Activated CD4-positive, alpha-beta T cell treated with anti-CD3 and anti-CD28 coated beads, Interleukin-2, amount 50 U/mL, for 4 hours (primary cell): ENCODE results near the gene ADARB2.
A peak's percentile ranks its signal among the peaks of the same experiment; 100 is the strongest.

ENCODE experiments used
- DNase-seq, 2 experiments: peaks; one replicate each; pipeline ENCODE4 v3.0.0-alpha.2; 2020

The ADARB2 gene

GRCh38 chr10:1376384-1376945 lies 360.9 kb downstream of the ADARB2 start:
- DNase-seq, result no peak

- no peak for DNase-seq
Measured at GRCh38 chr10:1375346-1376170, 361.8 kb downstream of the ADARB2 start.

GRCh38 chr10:1374511-1375345 lies 362.6 kb downstream of the ADARB2 start:
- no peak for DNase-seq

- no peak for DNase-seq
Measured at GRCh38 chr10:1373287-1373686, 364.0 kb downstream of the ADARB2 start.

GRCh38 chr10:1372212-1372611 lies 365.1 kb downstream of the ADARB2 start:
- no peak for DNase-seq

- no peak for DNase-seq
Measured at GRCh38 chr10:1370298-1370697, 367.0 kb downstream of the ADARB2 start.

GRCh38 chr10:1369665-1370064 lies 367.7 kb downstream of the ADARB2 start:
- no peak for DNase-seq

- DNase-seq, result no peak
Measured at GRCh38 chr10:1369197-1369596, 368.1 kb downstream of the ADARB2 start.

- DNase-seq, result peak in 1 of 2 experiments; percentile 21
Measured at GRCh38 chr10:1368842-1369171, 368.5 kb downstream of the ADARB2 start.

GRCh38 chr10:1367938-1368841 lies 369.1 kb downstream of the ADARB2 start:
- DNase-seq, result no peak

GRCh38 chr10:1366811-1367425 lies 370.4 kb downstream of the ADARB2 start:
- DNase-seq, result no peak

- DNase-seq, result no peak
Measured at GRCh38 chr10:1366322-1366691, 371.0 kb downstream of the ADARB2 start.

- no peak for DNase-seq
Measured at GRCh38 chr10:1365540-1366321, 371.6 kb downstream of the ADARB2 start.

GRCh38 chr10:1364151-1364910 lies 373.0 kb downstream of the ADARB2 start:
- no peak for DNase-seq

GRCh38 chr10:1363446-1364121 lies 373.7 kb downstream of the ADARB2 start:
- no peak for DNase-seq

- DNase-seq, result no peak
Measured at GRCh38 chr10:1362589-1363445, 374.5 kb downstream of the ADARB2 start.

GRCh38 chr10:1361411-1362105 lies 375.8 kb downstream of the ADARB2 start:
- DNase-seq, result no peak

GRCh38 chr10:1360558-1361164 lies 376.7 kb downstream of the ADARB2 start:
- no peak for DNase-seq
